ENCODE measurements around the gene CALN1.

The CALN1 gene

DNA sequence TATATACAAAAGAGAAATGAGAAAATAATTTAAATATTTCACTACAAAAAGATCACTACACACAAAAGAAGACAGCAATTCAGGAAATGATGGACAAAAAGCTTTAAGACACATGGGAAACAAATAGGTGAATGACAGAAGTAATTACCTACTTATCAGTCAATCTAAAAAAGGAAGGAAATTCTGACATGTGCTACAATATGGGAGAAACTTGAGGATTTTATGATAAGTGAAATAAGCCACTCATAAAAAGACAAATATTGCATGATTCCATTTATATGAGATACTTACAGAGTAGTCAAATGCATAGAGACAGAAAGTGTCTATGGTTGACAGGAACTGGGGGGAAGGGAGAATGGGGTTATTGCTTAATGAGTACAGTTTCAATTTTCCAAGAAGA is 339.2 kb downstream of the CALN1 start:
- no peak for TF ChIP-seq FOXP2 (optimal IDR thresholded peaks at IDR 0.05; ENCODE audit: borderline replicate concordance, extremely low read depth, extremely low read length, insufficient read depth)

DNA sequence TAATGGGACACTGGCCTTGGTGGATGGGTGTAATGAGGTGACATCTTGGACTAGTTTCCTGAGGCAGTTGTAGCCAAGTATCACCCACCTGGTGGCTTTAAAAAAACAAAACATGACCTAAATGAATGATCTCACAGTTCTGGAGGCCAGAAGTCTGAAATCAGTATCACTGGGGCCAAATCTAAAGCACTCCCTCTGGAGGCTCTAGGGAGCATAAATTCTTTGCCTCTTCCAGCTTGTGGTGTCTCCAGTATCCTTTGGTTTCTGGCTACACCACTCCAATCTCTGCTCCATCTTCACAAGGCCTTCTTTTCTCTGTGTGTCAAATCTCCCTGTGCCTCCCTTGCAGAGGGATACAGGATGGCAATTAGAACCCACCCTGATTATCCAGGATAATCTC is 342.9 kb downstream of the CALN1 start:
- TF ChIP-seq FOXP2 (optimal IDR thresholded peaks at IDR 0.05; ENCODE audit: borderline replicate concordance, extremely low read depth, extremely low read length, insufficient read depth) (no peak), SIN3A (IDR thresholded peaks at IDR 0.05; ENCODE audit: borderline replicate concordance, insufficient read depth, low read length) (no peak), TAF1 (IDR thresholded peaks at IDR 0.05; ENCODE audit: borderline replicate concordance, insufficient read depth, low read length) (no peak), POLR2AphosphoS5 (IDR thresholded peaks at IDR 0.05; ENCODE audit: low read depth, low read length) (no peak)
- TF ChIP-seq, protein P1, sequence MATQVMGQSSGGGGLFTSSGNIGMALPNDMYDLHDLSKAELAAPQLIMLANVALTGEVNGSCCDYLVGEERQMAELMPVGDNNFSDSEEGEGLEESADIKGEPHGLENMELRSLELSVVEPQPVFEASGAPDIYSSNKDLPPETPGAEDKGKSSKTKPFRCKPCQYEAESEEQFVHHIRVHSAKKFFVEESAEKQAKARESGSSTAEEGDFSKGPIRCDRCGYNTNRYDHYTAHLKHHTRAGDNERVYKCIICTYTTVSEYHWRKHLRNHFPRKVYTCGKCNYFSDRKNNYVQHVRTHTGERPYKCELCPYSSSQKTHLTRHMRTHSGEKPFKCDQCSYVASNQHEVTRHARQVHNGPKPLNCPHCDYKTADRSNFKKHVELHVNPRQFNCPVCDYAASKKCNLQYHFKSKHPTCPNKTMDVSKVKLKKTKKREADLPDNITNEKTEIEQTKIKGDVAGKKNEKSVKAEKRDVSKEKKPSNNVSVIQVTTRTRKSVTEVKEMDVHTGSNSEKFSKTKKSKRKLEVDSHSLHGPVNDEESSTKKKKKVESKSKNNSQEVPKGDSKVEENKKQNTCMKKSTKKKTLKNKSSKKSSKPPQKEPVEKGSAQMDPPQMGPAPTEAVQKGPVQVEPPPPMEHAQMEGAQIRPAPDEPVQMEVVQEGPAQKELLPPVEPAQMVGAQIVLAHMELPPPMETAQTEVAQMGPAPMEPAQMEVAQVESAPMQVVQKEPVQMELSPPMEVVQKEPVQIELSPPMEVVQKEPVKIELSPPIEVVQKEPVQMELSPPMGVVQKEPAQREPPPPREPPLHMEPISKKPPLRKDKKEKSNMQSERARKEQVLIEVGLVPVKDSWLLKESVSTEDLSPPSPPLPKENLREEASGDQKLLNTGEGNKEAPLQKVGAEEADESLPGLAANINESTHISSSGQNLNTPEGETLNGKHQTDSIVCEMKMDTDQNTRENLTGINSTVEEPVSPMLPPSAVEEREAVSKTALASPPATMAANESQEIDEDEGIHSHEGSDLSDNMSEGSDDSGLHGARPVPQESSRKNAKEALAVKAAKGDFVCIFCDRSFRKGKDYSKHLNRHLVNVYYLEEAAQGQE (IDR thresholded peaks at IDR 0.05; ENCODE audit: insufficient read depth in 1 of 2, low read depth in 2 of 2, low read length in 2 of 2) = no peak

DNA sequence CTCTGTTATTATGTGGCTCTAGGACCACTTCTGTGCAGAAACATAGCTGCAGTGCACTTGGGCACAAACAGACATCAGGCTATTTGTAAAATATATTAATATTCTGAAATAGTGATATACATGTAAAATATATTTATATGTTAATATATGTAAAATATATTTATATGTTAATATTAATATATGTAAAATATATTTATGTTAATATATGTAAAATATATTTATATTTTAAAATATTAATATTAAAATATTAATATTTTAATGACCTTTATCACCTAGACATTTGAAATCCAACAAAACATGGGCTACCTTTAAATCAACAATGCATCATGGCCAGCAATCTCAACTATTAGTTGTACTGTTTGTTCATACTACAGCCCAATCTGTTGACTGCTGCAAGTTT is 347.2 kb downstream of the CALN1 start:
- no peak for TF ChIP-seq POLR2AphosphoS5 (IDR thresholded peaks at IDR 0.05; ENCODE audit: low read depth, low read length)
- TF ChIP-seq, protein P1 (IDR thresholded peaks at IDR 0.05; ENCODE audit: insufficient read depth in 1 of 2, low read depth in 2 of 2, low read length in 2 of 2) = no peak
- TF ChIP-seq FOXP2 (optimal IDR thresholded peaks at IDR 0.05; ENCODE audit: borderline replicate concordance, extremely low read depth, extremely low read length, insufficient read depth) = no peak
- no peak for TF ChIP-seq TAF1 (IDR thresholded peaks at IDR 0.05; ENCODE audit: borderline replicate concordance, insufficient read depth, low read length)

DNA sequence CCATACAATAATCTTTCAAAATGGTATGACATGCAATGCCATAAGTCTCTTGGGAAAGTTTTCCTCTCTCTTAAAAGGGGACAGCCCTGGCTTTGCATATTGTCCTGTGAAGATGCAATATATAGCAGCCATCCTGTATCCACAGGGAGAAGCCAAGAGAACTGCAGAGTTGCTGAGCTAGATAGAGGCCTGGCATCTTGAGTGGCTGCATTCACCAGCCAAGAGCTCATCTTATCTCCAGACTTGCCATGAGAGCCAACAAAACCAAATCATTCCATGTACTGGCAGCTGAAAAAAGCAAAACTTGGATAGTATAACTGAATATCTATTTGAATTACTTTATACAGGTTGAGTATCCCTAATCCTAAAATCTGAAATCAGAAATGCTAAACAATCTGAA is 348.8 kb downstream of the CALN1 start:
- TF ChIP-seq SIN3A (IDR thresholded peaks at IDR 0.05; ENCODE audit: borderline replicate concordance, insufficient read depth, low read length) (no peak), FOXP2 (optimal IDR thresholded peaks at IDR 0.05; ENCODE audit: borderline replicate concordance, extremely low read depth, extremely low read length, insufficient read depth) (no peak), POLR2AphosphoS5 (IDR thresholded peaks at IDR 0.05; ENCODE audit: low read depth, low read length) (no peak), TAF1 (IDR thresholded peaks at IDR 0.05; ENCODE audit: borderline replicate concordance, insufficient read depth, low read length) (no peak)
- TF ChIP-seq, protein P1 (IDR thresholded peaks at IDR 0.05; ENCODE audit: insufficient read depth in 1 of 2, low read depth in 2 of 2, low read length in 2 of 2) = no peak

DNA sequence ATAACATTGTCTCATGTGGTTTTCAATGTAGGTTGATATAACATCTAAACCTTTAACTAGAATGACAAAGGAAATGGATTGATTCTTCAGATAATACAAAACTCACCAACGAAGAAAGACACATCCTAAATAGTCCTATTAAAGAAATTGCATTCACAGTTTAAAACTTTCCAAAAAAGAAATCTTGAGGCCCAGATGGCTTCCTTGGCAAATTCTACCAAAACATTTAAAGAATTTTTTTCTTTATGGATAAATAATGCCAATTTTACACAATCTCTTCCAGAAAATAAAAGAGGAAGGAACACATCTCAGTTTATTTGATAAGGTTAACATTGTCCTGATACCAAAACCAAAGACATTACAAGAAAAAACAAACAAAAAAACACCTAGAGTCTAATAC is 349.5 kb downstream of the CALN1 start:
- no peak for TF ChIP-seq SIN3A (IDR thresholded peaks at IDR 0.05; ENCODE audit: borderline replicate concordance, insufficient read depth, low read length)
- TF ChIP-seq FOXP2 (optimal IDR thresholded peaks at IDR 0.05; ENCODE audit: borderline replicate concordance, extremely low read depth, extremely low read length, insufficient read depth) = no peak
- TF ChIP-seq POLR2AphosphoS5 (IDR thresholded peaks at IDR 0.05; ENCODE audit: low read depth, low read length) = no peak
- TF ChIP-seq, protein P1 (IDR thresholded peaks at IDR 0.05; ENCODE audit: insufficient read depth in 1 of 2, low read depth in 2 of 2, low read length in 2 of 2) = no peak
- TF ChIP-seq TAF1 (IDR thresholded peaks at IDR 0.05; ENCODE audit: borderline replicate concordance, insufficient read depth, low read length) = no peak
